ENCODE measurements around the gene RXRB. TPM values are rescaled to one million over a fixed set of nuclear protein-coding genes. Genes with fewer than 3 reads are reported as not detected.
A peak's percentile ranks its signal among the peaks of the same experiment; 100 is the strongest.

The RXRB gene
- total and polyA plus RNA-seq, 2 of the 13 experiments (the other 11 are each of a cell fraction or from before 2014, with no cell fraction given) = 26.7 to 55.7 TPM

GRCh38 chr6:33206027-33206863 is 5.8 kb upstream of the RXRB start:
- Histone ChIP-seq H3K9ac (ENCODE audit: insufficient read depth, low read depth, low read length) (no peak overlapping the region), H3K36me3 (replicated peaks in 1 of 2; ENCODE audit: control insufficient read depth in 1 of 2, insufficient read depth in 2 of 2, low read length in 2 of 2) (peaks cover 12 to 33% of the 10 kb centered on the region in 2 experiments), H3K27me3 (ENCODE audit: control insufficient read depth in 1 of 2, insufficient read depth in 2 of 2, low read length in 2 of 2) (peaks cover 0 to 3% of the 10 kb centered on the region in 2 experiments; a peak in 1 of 5 replicates), H3K4me1 (ENCODE audit: insufficient read depth, low read length) (peaks cover 70% of the 10 kb centered on the region), H3K4me2 (ENCODE audit: low read depth, low read length) (peak overlapping the region; percentile 90; the same call in 1 of the 2 replicates), H4K20me1 (ENCODE audit: insufficient read depth, low read length) (peaks cover 13% of the 10 kb centered on the region; the same call in 1 of the 2 replicates), H3K9me3 (ENCODE audit: low read length) (no peaks in the 10 kb centered on the region), H3K4me3 (replicated peaks in 1 of 3; ENCODE audit: insufficient read depth in 1 of 3, low read depth in 2 of 3, low read length in 3 of 3) (no peak overlapping the region; a peak in 1 of 6 replicates), H3K27ac (ENCODE audit: extremely low read length, insufficient read depth, low read length) (peak overlapping the region; percentile 75), H2AFZ (ENCODE audit: low read length) (no peak overlapping the region), H3K79me2 (ENCODE audit: insufficient read depth, low read length) (peaks cover 35% of the 10 kb centered on the region)
- in situ Hi-C loops (cut with HindIII; ENCODE audit: extremely low pct_ligation_motif_present, low pct_unique_long_range_greater_than_20kb) (loop anchor here (10.0 kb wide), 1 partner anchor 209 kb away; the partner anchor contains the start of genes CUTA and PHF1), intact Hi-C loops (cut with micrococcal nuclease; ENCODE audit: unreplicated experiment) (no loop called here)
- DNase-seq (ENCODE audit: low spot score) (no peak), FAIRE-seq (no peak), ATAC-seq (no peak)
- no TSS peak for BruUV-seq (replicated peaks)
- WGBS (ENCODE audit: low lambda C conversion rate) = 93% methylated on average over 3 of the region's 3 CpGs
- CTCF ChIA-PET (ENCODE audit: low intra/inter-chr PET ratio, low total read pairs) = no interaction called here
- TF ChIP-seq NCOA1 (CRISPR knock-in tag; IDR thresholded peaks at IDR 0.05) (no peak), TEAD3 (CRISPR knock-in tag; optimal IDR thresholded peaks at IDR 0.05; ENCODE audit: borderline replicate concordance) (peak; percentile 37), BHLHE40 (IDR thresholded peaks at IDR 0.05; ENCODE audit: low read length) (no peak), SSRP1 (CRISPR knock-in tag; IDR thresholded peaks at IDR 0.05) (0 out of 2 replicates have a peak, but pooled peaks have one; percentile 26), ZNF713 (CRISPR knock-in tag; IDR thresholded peaks at IDR 0.05) (no peak), ZNF709 (CRISPR knock-in tag; IDR thresholded peaks at IDR 0.05) (0 out of 2 replicates have a peak, but pooled peaks have one; percentile 34), ZNF740 (CRISPR knock-in tag; IDR thresholded peaks at IDR 0.05) (peak; percentile 81), ZNF7 (CRISPR knock-in tag; IDR thresholded peaks at IDR 0.05) (no peak), ZNF574 (CRISPR knock-in tag; IDR thresholded peaks at IDR 0.05) (0 out of 2 replicates have a peak, but pooled peaks have one; percentile 15), SP4 (CRISPR knock-in tag; IDR thresholded peaks at IDR 0.05) (0 out of 2 replicates have a peak, but pooled peaks have one; percentile 17)
- POLR2A ChIA-PET = interaction anchor here (2.0 to 2.2 kb wide), 2 partner anchors 65 to 235 kb away, joined by 10 read pairs; partner anchors contain the start of genes RPS18 and VPS52
